Pons (tissue), 1 donor: Measurements from ENCODE around the gene NPFFR1.
"Not testable (repeated sequence)": the region's sequence is repeated elsewhere in the genome, so short reads cannot be mapped to it uniquely, and the experiment has no call there.

ENCODE experiments used
- DNase-seq: peaks from one replicate; pipeline ENCODE4 v3.0.0-alpha.2; 2016; ENCODE audit warnings: low spot score

Gene NPFFR1

DNA sequence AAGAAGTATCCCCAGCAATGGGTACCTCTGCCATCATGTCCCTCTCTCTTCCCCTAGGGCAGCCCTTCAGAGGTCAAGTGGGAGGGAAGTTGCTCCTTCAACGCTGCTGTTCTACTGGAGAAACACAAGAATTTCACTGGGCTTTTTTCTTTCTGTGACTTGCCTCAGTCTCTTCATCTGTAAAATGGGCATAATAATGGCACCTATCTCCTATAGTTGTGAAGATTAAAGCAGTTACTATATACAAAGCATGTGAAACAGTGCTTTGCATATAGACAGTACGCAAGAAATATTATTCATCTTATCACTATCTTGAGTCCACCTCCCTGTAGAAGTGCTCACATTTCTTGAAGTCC lies 1.6 kb upstream of the NPFFR1 start:
- DNase-seq, result no peak

DNA sequence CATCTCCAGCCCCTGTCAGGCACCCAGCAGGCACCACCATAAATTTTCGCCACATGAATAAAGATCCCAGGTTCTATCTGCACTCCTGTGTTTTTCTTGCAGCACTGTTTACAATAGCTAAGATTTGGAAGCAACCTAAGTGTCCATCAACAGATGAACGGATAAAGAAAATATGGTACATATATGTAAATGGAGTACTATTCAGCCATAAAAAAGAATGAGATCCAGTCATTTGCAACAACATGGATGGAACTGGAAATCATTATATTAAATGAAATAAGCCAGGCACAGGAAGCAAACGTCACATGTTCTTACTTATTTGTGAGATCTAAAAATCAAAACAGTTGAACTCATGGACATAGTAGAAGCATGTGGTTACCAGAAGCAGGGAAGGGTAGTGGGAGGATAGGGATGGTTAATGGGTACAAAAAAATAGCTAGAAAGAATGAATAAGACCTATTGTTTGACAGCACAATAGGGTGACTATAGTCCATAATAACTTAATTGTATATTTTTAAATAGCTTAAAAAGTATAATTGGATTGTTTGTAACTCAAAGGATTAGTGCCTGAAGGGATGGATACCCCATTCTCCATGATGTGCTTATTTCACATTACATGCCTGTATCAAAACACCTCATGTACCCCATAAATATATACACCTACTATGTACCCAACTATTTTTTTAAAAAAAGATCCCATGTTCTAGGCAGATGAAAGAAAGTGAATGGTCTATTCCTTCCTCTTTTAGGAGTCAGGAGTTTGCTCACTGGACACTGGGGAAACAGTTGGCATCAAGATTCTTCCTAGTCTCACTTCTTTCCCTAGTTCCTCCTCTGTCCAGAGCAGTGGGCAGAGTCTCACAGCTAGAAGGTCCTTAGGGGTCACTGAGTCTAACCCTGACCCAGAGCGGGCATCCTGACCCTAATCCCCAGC lies 1.0 kb upstream of the NPFFR1 start:
- DNase-seq, result peak; percentile 30

DNA sequence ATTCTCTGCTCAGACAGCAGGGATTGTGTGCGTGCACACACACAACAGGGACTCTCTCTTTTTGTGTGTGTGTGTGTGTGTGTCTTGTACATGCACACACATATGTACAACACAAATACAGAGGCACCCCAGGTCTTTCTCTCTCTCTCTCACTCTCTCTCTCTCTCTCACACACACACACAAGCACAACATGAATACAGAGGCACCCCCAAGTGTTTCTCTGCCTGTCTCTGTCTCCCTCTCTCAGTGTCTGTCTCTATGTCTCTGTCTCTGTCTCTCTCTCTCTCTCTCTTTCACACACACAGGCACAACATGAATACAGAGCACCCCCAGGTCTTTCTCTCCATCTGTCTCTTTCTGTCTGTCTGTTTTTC lies 746 bp downstream of the NPFFR1 start:
- no peak for DNase-seq

DNA sequence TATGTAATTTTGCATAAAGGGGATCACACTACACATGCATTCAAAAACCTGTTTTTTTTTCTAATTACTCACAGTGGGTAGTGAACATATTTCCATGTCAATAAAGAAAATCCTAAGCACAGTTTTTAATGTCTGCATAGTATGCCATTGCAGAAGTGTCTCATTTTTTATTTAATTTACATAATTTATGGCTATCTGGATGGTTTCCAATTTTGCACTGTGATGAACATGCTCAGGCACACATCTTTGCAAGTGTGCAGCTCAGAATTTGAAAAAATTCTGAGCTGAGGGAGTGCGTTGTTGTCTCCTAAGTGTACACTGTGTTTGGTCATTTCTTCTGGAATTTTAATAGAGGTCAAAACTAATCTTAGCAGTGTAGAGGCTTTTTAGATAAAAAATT lies 2.2 kb downstream of the NPFFR1 start:
- DNase-seq, result no peak

DNA sequence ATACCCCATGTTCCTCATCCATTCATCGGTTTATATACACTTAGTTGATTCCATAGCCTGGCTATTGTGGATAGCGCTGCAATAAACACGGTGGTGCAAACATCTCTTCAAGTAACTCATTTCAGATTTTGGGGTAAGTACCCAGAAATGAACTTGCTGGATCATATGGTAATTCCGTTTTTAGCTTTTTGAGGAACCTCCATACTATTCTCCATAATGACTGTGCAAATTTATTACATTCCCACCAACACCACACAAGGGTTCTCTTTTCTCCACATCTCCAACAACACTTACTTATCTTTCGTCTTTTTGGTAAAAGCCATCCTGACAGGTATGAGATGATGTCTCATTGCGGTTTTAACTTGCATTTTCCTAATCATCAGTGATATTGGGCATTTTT lies 3.7 kb downstream of the NPFFR1 start:
- DNase-seq, result no peak

DNA sequence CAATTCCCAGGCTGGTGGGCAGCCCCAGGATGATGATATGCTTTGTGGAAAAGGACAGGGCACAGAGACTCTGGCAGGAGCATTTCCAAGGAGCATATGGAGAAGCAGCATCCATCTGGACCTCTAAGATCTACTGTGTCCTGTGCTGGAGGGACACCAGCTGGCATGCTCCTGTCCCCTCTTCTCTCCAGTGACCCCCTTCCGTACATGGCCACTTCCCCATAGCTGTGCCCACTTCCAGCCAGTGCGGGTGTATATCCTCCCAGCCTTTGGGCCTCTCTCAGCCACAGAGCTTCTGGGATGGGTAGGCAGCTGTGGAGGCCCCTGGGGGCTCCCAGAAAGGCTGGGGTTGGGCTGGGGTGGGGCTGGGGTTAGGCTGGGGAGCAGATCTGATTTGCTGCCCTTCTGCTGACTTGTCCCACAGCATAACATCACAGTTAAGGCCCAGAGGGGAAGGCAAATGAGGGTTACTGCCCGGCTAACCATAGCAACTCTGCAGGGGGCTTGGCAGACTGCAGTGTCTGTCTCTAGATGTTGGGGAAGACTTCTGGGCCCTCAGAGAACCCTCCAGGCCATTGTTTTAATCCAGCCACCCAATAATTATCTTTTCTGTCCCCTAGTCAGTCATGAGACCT lies 6.3 kb downstream of the NPFFR1 start:
- DNase-seq, result no peak

DNA sequence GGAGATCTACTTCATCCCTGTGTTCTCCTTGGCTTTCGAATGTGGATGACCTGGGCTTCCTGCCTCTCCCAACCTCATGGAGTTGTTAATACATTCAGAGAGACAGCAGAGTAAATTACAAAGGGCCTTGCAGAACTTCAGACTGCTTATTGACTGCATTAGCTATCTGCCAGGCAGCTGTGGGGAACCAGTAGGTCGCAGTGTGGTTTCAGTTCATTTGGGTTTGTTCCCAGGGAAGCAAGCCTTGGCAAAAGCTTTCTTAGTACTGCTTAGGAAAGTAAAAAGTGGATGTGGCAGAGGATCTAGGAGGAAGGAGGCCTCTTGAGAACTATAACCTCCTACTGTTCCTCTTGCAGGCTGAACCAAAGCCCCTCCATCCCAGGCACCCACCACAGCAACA lies 9.2 kb downstream of the NPFFR1 start:
- DNase-seq, result peak; percentile 87

DNA sequence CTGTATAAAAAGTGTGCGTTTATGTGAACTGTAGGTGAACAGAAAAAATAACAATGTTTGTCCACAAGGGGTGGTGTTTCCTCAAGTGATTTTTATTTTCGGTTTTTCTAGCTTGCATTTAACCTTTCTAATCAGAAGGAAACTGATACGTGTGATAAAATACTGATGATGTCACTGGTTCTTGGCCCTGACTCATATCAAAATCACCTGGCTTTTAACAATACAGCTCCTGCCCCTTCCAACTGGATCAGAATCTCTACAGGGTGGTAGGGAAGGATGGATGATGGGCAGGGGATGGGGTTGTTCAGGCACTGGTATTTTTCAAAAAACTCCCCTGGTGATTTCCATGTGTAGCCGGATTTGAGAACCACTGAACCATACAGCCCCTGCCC lies 10.9 kb downstream of the NPFFR1 start:
- peak; percentile 42 for DNase-seq

DNA sequence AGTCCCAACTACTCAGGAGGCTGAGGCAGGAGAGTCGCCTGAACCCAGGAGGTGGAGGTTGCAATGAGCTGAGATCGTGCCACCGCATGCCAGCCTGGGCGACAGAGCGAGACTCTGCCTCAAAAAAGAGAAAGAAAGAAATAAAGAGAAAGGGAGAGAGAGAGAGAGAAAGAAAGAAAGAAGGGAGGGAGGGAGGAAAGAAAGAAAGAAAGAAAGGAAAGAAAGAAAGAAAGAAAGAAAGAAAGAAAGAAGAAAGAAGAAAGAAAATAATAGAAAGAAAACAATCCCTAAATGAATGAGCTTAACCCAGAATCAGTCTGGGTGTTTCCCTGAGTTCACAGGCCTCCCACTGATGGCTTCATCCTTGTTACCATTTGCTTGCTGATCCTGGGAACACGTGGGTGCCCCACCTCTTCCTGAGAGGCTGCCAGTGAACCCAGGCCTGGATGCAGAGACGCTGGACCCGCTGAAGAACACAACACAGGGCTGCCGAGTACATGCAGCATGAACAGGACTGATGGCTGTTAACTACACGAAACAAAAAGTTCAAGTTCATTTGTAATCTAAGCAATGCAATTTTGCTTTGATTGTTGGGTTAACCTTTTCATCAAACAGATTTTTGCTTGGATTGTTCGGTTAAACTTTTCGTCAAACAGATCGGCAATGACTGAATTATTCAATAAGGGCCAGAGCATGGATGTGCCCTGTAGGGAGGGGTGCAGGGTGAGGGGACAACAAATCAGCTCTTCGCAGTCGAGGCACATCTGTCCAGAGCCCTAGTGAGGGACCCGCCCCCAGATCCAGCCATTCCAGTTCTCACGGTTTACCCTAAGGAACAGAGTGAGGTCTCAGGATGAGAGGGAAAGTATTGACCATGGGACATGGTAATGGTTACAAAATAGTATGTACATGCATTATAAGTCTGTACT lies 11.5 kb downstream of the NPFFR1 start:
- DNase-seq, result no peak

DNA sequence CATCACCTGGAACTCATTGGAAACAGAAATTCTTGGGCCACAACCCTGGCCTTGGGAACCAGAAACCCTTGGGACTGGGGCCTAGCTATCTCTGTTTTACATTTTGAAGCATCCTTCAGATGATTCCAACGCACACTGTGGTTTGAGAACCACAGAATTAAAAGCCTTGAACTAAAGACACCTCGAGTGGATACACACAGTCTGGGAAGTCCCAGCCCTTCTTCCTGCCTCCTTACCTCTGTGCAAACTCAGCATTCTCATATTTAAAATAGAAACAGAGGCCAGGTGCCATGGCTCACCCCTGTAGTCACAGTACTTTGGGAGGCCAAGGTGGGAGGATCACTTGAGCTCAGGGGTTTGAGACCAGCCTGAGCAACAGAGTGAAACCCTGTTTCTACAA lies 12.9 kb downstream of the NPFFR1 start:
- no peak for DNase-seq

DNA sequence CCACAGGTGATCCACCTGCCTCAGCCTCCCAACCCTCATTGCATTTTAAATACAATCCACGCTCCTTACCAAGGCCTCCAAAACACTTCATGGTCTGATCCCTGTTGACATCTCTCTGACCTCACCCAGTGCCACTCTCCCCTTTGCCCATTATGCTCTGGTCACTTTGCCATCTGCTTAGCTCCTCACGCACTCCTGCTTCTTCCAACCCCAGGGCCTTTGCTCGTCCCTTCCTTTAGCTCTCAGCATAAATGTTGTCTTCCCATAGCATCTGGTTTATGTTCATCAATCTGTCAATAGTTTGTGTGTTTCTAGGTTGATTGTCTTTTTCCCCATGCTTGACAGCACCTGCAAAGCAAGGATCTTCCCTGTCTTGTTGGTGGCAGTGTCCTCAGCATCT lies 14.1 kb downstream of the NPFFR1 start:
- no peak for DNase-seq

DNA sequence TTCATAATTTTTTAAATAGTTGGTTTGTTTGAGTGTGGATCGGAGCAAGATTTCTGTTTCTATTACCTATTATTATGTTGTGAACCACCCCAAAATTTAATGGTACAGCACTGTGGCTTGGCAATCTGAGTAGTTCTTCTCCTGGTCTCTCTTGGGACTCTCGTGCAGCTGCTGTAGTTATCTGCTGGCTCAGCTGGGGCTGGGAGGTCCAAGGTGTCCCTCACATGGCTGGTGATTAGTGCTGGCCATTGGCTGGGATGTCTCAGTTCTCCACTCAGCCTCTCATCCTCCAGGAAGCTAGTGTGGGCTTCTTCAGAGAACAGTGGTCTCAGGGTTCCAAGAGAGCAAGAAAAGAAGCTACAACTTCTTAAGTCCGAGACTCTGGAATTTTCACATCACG lies 15.4 kb downstream of the NPFFR1 start:
- no peak for DNase-seq

DNA sequence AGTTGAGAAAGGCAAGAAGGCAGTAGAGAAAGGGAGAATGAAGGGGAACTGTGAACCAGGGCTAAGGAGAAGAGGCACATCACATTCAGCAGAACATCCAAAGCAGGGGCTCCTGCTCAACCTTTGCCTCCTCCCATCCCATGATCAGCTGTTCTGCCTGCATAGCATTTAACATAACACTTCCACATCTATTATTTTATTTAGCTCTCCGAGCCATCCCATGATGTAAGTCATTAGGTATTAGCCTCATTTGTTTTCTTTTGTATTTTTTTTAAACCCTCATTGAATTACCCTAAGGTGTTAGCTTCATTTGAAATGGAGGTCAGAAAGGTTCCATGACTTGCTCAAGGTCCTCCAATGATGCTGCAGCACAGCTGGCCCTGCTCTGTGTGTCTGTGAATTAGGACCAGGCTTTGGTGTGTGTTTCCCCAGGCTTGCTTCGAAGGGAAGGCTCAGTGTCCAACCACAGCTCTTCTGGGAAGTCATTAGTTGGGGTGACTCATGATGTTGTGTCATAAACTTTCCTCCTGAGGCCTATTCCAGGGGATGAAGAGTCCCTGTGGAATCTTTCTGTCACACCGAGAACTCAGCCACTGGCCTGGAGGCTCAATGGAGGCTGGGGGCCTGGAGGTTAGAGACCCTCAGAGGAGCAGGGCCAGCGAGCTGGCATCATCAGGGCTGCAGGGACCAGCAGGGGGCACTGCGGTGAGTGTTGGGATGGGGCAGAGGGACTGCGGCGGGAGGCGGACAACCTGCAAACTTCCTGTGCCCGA lies 16.5 kb downstream of the NPFFR1 start:
- DNase-seq, result no peak

DNA sequence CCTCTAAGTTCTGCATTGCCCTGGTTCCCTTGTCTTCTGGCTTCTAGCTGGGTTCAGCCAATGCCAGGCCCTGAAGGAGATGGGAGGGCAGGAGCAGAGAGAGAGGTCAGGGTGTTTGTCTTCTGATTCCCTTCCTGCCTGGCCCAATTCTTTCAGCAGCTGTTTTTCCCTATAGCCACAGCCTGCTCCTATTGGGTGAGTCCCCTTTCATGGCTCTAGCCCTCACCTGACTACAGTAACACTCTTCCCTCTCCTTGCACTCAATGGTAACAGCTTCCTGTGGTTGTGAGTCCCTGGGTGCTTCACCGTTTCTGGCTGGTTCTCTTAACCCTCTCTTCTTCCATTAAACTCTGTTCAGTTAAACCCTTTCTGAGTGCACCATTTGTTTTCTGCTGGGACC lies 17.1 kb downstream of the NPFFR1 start:
- no peak for DNase-seq

DNA sequence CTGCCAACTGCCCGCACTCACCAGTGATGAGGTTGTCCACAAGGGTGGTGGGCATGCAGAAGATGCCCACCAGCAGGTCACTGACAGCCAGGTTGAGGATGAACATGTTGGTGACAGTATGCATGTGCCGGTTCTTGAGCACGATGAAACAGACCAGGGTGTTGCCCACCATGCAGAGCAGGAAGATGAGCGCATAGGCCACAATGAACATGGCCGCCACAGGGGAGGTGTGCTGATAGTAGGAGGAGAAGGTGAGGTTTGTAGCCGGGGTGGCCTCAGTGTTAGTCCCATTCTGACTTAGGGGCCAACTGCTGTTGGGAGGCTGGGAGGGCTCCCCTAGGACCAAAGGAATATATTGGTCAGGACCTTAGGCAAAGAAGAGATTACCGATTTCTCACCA lies 17.7 kb downstream of the NPFFR1 start:
- DNase-seq, result no peak

DNA sequence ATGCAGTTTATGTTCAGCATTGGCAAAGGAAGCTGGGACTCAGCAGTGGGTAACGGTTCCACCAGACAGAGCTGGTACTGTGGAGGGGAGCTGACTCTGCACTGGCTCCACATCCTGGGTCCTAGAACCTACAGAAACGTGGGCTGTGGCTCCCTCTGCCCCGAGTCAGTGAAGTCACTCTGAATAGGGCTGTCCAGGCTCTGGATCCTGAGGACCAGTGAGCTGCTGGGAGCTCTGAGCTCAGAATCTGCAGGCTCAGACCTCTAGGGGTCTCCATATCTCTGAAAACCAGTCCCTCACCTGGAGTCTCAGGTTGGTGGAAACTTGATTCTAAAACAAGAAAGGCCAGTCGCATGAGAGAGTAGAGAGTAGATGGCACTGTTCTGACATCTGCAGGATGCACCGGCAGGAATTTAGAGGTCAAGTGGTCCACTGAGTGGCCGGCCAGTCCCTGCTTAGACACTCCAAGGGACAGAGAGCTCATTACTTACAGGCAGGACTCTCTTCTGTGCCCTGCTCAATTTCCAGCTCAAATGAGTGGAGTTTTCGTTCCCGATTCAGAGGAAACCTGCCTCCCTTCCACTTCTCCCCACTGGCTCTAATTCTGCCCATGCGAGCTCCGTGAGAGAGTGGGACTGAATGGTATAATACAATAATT lies 18.6 kb downstream of the NPFFR1 start:
- peak; percentile 56 for DNase-seq

DNA sequence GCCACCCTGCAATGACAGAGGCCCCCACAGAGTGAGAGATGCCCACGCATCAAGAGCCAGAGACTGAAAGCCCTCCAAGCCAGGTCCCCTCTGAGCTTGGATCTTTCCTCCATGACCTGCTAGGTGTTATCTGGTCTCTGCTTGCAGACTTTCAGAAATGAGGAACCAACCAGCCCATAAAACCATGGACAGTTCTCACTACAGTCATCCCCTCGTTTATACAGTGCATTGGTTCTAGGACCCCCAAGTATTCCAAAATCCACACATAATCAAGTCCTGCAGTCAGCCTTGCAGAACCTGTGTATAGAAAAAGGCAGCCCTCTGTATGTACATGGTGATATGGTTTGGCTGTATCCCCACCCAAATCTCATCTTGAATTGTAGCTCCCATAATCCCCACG lies 23.1 kb downstream of the NPFFR1 start:
- DNase-seq, result no peak

DNA sequence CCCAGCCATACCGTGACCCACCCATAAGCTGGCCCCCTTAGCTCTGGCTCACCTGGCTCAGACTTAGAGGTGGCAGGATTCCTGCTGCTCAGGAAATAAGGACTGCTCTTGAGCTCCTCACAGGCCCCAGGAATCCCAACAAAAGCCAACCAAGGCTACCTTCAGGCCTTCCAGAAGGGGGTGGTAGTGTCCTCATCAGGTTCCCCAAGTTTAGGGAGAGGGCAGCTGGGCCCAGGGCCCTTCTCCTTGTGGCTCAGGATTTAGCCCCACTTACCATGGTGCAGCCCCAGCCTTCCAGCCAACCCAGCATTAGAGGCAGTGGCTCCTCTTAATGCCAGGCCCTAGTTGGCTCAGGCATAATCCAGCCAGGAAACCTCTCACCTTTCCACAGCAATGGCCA lies 23.5 kb downstream of the NPFFR1 start:
- DNase-seq, result no peak

DNA sequence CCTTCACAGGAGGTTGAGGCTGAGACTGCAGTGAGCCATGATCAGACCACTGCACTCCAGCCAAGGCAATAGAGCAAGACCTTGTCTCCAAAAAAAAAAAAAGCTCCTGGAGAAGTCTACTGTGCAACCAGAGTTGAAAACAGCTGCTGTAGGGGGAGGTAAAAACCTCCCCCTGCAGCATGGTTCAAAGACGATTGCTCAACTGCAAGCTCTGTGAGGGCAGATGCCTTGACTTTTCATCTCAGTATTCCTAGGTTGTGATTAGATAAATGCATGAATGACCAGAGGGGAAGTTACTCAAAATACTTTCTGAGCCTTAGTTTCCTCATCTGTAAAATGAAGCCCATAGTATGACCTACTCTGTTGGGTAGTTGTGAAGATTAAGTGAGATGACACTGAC lies 25.6 kb downstream of the NPFFR1 start:
- no peak for DNase-seq

DNA sequence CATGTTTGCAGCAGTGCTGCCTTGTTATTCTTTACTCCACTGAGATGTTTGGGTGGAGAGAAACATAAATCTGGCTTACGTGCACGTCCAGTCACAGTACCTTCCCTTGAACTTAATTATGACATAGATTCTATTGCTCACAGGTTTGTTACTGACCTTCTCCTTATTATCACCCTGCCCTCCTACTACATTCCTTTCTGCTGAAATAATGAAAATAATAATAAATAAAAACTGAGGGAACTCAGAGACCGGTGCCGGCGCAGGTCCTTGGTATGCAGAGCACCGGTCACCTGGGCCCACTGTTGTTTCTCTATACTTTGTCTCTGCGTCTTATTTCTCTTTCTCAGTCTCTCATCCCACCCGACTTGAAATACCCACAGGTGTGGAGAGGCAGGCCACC lies 26.0 kb downstream of the NPFFR1 start:
- DNase-seq, result not testable (repeated sequence)

DNA sequence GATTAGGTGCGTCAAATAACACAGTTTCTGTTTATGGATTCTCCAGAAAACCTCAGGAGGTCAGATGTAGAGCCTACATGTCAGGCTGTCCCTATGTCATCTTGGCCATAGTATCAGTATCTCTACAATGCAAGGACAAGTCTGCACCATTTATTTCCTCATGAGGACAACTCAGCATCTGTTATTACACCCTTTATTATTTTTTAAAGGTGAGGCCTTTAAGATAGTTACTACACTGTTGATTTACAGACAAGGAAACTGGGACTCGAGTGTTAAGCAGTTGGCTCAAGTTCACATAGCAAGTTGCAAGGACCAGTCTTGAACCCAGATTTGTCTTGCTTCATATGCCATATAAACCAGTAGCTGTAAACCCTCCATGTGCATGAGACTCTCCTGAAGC lies 27.3 kb downstream of the NPFFR1 start:
- no peak for DNase-seq
